GM12873 (cell line): ENCODE results near the gene MSMO1.

Experiments used
- TF ChIP-seq, protein P1 (sequence below): IDR thresholded peaks from 2 replicates; pipeline ENCODE4 v1.5.1; 2012; ENCODE audit warnings: low read depth, mild to moderate bottlenecking, moderate library complexity, low read length, control low read depth; ENCODE audit not compliant: insufficient read depth; ENCODE audit errors: missing control alignments

Gene MSMO1

DNA sequence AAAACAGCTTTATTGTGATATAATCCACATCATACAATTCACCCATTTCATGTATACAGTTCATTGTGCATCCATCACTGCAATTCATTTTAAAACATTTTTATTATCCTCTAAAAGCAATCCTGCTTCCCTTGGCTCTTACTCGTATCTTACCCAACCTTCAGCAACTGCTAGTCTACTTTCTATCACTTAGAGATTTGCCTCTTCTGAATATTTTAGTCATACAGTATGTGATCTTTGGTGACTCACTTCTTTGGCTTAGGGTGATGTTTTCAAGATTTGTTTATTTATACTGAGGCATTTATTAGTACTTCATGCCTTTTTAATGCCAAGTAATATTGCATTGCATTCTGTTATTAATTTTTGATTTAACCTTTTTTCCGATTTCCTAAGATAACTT is 15.0 kb upstream of the MSMO1 start:
- TF ChIP-seq, protein P1, sequence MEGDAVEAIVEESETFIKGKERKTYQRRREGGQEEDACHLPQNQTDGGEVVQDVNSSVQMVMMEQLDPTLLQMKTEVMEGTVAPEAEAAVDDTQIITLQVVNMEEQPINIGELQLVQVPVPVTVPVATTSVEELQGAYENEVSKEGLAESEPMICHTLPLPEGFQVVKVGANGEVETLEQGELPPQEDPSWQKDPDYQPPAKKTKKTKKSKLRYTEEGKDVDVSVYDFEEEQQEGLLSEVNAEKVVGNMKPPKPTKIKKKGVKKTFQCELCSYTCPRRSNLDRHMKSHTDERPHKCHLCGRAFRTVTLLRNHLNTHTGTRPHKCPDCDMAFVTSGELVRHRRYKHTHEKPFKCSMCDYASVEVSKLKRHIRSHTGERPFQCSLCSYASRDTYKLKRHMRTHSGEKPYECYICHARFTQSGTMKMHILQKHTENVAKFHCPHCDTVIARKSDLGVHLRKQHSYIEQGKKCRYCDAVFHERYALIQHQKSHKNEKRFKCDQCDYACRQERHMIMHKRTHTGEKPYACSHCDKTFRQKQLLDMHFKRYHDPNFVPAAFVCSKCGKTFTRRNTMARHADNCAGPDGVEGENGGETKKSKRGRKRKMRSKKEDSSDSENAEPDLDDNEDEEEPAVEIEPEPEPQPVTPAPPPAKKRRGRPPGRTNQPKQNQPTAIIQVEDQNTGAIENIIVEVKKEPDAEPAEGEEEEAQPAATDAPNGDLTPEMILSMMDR = no peak

DNA sequence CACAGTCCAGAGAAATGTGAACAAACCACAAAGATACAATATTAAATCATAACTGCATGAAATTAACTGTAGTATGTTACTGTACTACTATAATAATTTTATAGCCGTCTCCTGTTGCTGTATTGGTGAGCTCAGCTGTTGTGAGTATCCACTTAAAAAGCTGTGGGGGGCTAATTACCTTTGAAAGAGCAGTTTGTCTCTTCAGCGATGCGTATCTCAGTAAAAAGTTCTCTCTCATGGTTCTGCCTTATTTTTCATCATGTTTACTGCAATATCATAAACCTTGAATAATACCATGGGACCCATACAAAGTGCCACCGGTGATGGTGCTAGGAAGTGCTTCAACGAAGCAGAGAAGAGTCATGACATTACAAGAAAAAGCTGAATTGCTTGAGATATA is 8.4 kb upstream of the MSMO1 start:
- TF ChIP-seq, protein P1 = no peak

DNA sequence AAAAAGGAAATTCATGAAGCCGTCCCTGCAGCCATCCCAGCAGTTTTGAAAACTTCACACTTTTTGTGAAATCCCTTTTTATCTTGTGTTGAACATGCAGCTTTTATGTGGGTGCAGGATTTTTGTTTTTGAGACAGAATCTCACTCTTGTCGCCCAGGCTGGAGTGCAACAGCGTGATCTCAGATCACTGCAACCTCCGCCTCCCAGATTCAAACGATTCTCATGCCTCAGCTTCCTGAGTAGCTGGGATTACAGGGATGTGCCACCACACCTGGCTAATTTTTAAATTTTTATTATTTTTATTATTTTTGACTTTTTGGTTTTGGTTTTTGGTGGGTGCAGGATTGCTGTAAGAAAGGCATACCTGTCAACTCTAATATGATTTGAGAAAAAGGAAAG is 8.0 kb upstream of the MSMO1 start:
- TF ChIP-seq, protein P1 = no peak

DNA sequence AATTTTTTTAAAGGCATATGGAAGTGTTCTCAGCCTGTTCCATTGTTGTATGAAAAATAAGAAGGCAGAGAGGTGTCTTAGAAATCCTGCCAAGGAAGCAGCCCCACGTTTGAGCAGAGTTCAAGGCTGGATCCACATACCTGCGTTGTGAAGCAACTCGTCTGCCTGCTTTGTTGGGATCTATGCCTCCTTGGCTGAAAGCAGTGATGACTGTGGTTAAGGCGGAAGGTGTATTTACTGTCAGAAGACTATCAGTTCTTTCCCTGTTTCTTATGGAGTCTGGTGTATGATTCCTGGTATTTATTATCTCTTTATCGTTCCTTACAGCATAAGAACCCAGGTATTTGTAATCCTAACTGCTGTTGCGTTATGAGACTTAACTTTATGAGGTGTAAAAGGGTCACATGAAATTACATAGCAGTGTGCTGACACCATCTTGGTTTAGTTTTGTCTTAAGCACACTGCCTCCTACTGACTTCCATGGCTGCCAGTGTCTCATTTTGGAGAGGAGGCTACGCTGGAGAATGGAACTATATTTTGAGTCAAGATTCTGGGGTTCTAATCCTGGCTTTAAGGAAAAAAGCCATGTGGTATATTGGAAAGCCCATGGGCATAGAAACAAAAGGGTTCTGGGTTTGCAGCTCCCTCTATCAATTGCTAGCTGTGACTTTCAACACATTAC is 3.1 kb upstream of the MSMO1 start:
- TF ChIP-seq, protein P1 = no peak

DNA sequence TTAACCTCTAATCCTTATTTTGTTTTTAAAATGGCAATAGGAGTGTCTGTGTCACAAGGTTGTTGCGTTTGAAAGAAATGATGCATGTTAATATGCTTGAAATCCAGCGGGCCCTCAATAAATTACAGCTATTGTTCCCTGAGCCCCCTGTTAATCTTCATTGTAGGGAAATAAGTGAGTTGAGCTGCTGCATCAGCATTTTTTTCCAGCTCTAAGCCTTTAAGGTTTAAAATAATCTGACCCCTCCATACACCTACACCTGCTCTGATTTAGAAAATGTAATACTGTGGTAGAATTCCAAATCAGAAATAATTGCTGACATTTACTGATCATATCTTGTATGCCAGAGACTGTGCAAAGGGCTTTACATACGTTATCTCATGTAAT is 2.6 kb upstream of the MSMO1 start:
- TF ChIP-seq, protein P1 = no peak

DNA sequence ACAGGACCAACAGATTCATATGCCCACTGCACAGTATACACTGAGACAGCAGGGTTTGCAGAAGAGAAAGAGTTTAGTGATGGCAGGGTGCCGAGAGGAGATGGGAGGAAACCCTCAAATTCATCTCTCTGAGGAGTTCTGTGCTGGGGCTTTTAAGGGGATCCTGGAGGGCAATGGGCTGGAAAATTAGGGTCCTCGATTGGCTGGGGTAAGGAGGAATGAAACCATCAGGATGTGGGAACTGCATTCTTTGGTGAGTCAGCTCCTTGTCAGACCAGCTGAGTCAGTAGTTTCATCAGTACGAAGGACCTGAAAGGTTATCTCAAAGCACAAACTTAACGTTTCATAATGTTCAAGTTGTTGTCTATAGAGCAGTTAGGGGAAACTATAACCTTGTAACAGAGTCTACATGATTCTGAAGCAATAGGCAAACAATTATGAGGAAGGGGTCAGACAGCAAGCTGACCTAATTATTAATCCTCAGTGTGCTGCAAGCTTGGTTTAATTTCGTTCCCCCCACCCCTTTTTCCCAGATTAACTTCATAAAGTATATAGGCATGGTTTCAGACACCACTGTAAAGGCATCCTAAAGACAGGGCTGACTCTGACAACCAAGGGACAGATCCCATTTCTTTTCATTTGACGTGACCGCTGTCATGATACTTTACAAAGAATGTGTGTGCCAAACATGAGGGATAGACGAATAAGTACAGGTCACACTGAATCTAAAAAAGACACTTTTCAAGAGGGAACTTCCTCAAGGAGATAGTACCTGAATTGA is 1.5 kb upstream of the MSMO1 start:
- TF ChIP-seq, protein P1 = no peak

DNA sequence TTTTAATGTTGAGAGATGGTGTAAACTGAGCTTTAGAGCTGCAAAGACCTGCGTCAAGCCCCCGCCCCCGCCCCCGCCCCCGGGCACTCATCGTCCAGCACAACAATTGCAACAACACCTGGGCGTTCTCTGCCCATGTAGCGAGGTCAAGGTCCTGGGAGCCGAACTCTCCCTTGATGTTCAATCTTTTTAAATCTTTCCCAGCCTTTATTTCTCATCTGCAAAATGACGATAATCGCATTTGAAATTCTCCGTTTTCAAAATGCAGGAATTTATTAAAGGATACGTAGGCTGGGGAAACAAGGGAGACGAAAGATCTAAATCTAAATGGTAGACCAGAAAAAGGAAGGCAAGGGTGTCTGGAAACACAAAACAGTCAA is 648 bp upstream of the MSMO1 start:
- TF ChIP-seq, protein P1 = no peak
